PC-9 (cell line): Measurements from ENCODE around the gene MYO18B.

Experiments used
- CTCF ChIP-seq: fragments of 200-600 bp; sonication (generic); conservative IDR thresholded peaks from 2 replicates; pipeline ENCODE4 v1.6.1; 2017; ENCODE audit warnings: mixed run types, antibody characterized with exemption, mild to moderate bottlenecking, moderate library complexity
- EZH2 ChIP-seq: fragments of 200-600 bp; sonication (generic); IDR thresholded peaks from 2 replicates; pipeline ENCODE4 v1.8.0; 2017; ENCODE audit warnings: antibody characterized with exemption, low read depth

GRCh38 chr22:25884121-25884520 lies 142.1 kb downstream of the MYO18B start:
- no peak for TF ChIP-seq CTCF
- no peak for TF ChIP-seq EZH2
